Nephron (organoid): ENCODE data around the gene FAM114A2.

Experiments
- H3K27ac Mint-ChIP-seq, 3 experiments: 2 replicates each; pipeline ENCODE4 v1.8.0; 2020; ENCODE audit warnings: mixed read lengths in 3 of 3, mild to moderate bottlenecking in 2 of 3, moderate library complexity in 1 of 3
- H3K27me3 Mint-ChIP-seq: 2 replicates; pipeline ENCODE4 v1.8.0; 2021; ENCODE audit warnings: low read depth, mild to moderate bottlenecking, moderate library complexity, mixed read lengths
- H3K36me3 Mint-ChIP-seq: 2 replicates; pipeline ENCODE4 v1.8.0; 2020; ENCODE audit warnings: low read depth, mixed read lengths
- H3K4me1 Mint-ChIP-seq: 2 replicates; pipeline ENCODE4 v1.8.0; 2020; ENCODE audit warnings: mixed read lengths
- H3K4me3 Mint-ChIP-seq, 3 experiments: 2 replicates each; pipeline ENCODE4 v1.8.0; 2020; ENCODE audit warnings: mild to moderate bottlenecking in 3 of 3, mixed read lengths in 3 of 3, moderate library complexity in 2 of 3
- H3K9me3 Mint-ChIP-seq: 2 replicates; pipeline ENCODE4 v1.8.0; 2020; ENCODE audit warnings: mixed read lengths
- CTCF ChIP-seq, 3 experiments: fragments of 200-600 bp; sonication (generic); IDR thresholded peaks; one replicate each; pipeline ENCODE4 v1.5.0; 2021; ENCODE audit warnings: antibody characterized with exemption in 3 of 3; ENCODE audit not compliant: unreplicated experiment in 3 of 3

Gene FAM114A2

GRCh38 chr5:153960269-153961215 lies 78.2 kb downstream of the FAM114A2 start:
- Mint-ChIP-seq H3K27me3 (peaks cover 5% of the 10 kb centered on the region), H3K4me1 (peaks cover 11% of the 10 kb centered on the region), H3K27ac (peak overlapping the region in 1 of 3 experiments; percentile 24), H3K36me3 (no peaks in the 10 kb centered on the region), H3K4me3 (no peak overlapping the region), H3K9me3 (no peaks in the 10 kb centered on the region)
- TF ChIP-seq CTCF (IDR thresholded peaks at IDR 0.05; ENCODE audit: unreplicated experiment in 3 of 3): no peak

GRCh38 chr5:153959134-153959957 lies 79.4 kb downstream of the FAM114A2 start:
- Mint-ChIP-seq H3K27ac (peak overlapping the region in 2 of 3 experiments; percentile 2 to 8), H3K9me3 (no peaks in the 10 kb centered on the region), H3K4me3 (no peak overlapping the region), H3K36me3 (no peaks in the 10 kb centered on the region), H3K4me1 (peaks cover 11% of the 10 kb centered on the region), H3K27me3 (peaks cover 5% of the 10 kb centered on the region)
- no peak for TF ChIP-seq CTCF (IDR thresholded peaks at IDR 0.05; ENCODE audit: unreplicated experiment in 3 of 3)

- no peak overlapping the region for H3K27ac Mint-ChIP-seq
- H3K9me3 Mint-ChIP-seq: no peaks in the 10 kb centered on the region
- TF ChIP-seq CTCF (IDR thresholded peaks at IDR 0.05; ENCODE audit: unreplicated experiment in 3 of 3): no peak
- H3K36me3 Mint-ChIP-seq: no peaks in the 10 kb centered on the region
- H3K4me1 Mint-ChIP-seq: peaks cover 11% of the 10 kb centered on the region
- H3K27me3 Mint-ChIP-seq: peaks cover 5% of the 10 kb centered on the region
- H3K4me3 Mint-ChIP-seq: no peak overlapping the region
These were observed 81.5 kb downstream of the FAM114A2 start for GRCh38 chr5:153957205-153957604.

GRCh38 chr5:153953411-153953810 lies 85.3 kb downstream of the FAM114A2 start:
- no peaks in the 10 kb centered on the region for H3K9me3 Mint-ChIP-seq
- H3K27me3 Mint-ChIP-seq: peaks cover 5% of the 10 kb centered on the region
- no peaks in the 10 kb centered on the region for H3K4me1 Mint-ChIP-seq

GRCh38 chr5:153952893-153953292 lies 85.8 kb downstream of the FAM114A2 start:
- peaks cover 3% of the 10 kb centered on the region for H3K27me3 Mint-ChIP-seq
- H3K9me3 Mint-ChIP-seq: no peaks in the 10 kb centered on the region
- no peak overlapping the region for H3K27ac Mint-ChIP-seq
- no peak overlapping the region for H3K4me3 Mint-ChIP-seq
- H3K36me3 Mint-ChIP-seq: no peaks in the 10 kb centered on the region
- H3K4me1 Mint-ChIP-seq: no peaks in the 10 kb centered on the region
- no peak for TF ChIP-seq CTCF (IDR thresholded peaks at IDR 0.05; ENCODE audit: unreplicated experiment in 3 of 3)

More at GRCh38 chr5:153953411-153953810, 85.3 kb downstream of the FAM114A2 start:
- H3K4me3 Mint-ChIP-seq: no peak overlapping the region
- H3K27ac Mint-ChIP-seq: no peak overlapping the region
- no peaks in the 10 kb centered on the region for H3K36me3 Mint-ChIP-seq
- TF ChIP-seq CTCF (IDR thresholded peaks at IDR 0.05; ENCODE audit: unreplicated experiment in 3 of 3): no peak
